ENCODE results near the gene AMY1B. TPM values are rescaled to one million over a fixed set of nuclear protein-coding genes. Genes with fewer than 3 reads are reported as not detected.
"Not testable (repeated sequence)": the region's sequence is repeated elsewhere in the genome, so short reads cannot be mapped to it uniquely, and the experiment has no call there.

Gene AMY1B
- not detected in 2 replicates for total RNA-seq

- H3K4me2 ChIP-seq (ENCODE audit: insufficient read depth, low read length); DNase-seq (ENCODE audit: insufficient read length, low spot score, missing footprints); H3K79me2 ChIP-seq (ENCODE audit: insufficient read depth, low read length); H3K4me1 ChIP-seq (ENCODE audit: insufficient read depth, low read length); H4K20me1 ChIP-seq (ENCODE audit: insufficient read depth, low read length); H3K4me3 ChIP-seq (ENCODE audit: insufficient read depth, low read length); H3K27me3 ChIP-seq (ENCODE audit: insufficient read depth, low read length); H3K27ac ChIP-seq (ENCODE audit: low read depth, low read length); H3K9me3 ChIP-seq (ENCODE audit: low read depth, low read length); H2AFZ ChIP-seq (ENCODE audit: low read length); H3K36me3 ChIP-seq (ENCODE audit: insufficient read depth, low read length): not testable (repeated sequence)
Measured at GRCh38 chr1:103696110-103696509, at the start of gene AMY1B. TSS of gene AMY1B (minus strand) at chr1:103696210. CDS start at chr1:103695639, 571 bp downstream.

GRCh38 chr1:103745040-103745439 lies 49.0 kb upstream of the AMY1B start:
- H3K4me3 ChIP-seq (ENCODE audit: insufficient read depth, low read length); DNase-seq (ENCODE audit: insufficient read length, low spot score, missing footprints); H3K79me2 ChIP-seq (ENCODE audit: insufficient read depth, low read length); H4K20me1 ChIP-seq (ENCODE audit: insufficient read depth, low read length); H3K27ac ChIP-seq (ENCODE audit: low read depth, low read length); H2AFZ ChIP-seq (ENCODE audit: low read length); H3K4me2 ChIP-seq (ENCODE audit: insufficient read depth, low read length); H3K9me3 ChIP-seq (ENCODE audit: low read depth, low read length); H3K4me1 ChIP-seq (ENCODE audit: insufficient read depth, low read length); H3K36me3 ChIP-seq (ENCODE audit: insufficient read depth, low read length); H3K27me3 ChIP-seq (ENCODE audit: insufficient read depth, low read length): not testable (repeated sequence)

DNA sequence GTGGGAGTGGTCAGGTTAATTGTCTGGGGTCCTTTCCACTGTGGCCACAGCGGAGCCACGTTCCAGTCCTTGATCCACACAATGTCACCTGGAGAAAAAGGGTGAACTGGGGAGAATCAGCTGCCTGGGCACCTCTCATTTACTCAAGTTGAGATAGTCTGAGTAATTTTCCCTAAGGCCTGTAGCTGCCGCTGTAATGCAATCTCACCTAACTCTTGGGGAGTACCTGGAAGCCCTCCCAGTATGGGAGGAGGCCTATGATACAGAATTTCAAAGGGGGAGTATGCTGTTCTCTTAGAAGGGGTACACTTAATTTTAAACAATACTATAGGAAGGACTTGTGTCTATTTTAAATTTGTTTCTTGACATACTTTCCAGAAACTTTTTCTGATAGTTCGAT lies 48.4 kb upstream of the AMY1B start:
- H3K79me2 ChIP-seq (ENCODE audit: insufficient read depth, low read length); H3K27ac ChIP-seq (ENCODE audit: low read depth, low read length); DNase-seq (ENCODE audit: insufficient read length, low spot score, missing footprints); H3K27me3 ChIP-seq (ENCODE audit: insufficient read depth, low read length); H3K4me3 ChIP-seq (ENCODE audit: insufficient read depth, low read length); H3K36me3 ChIP-seq (ENCODE audit: insufficient read depth, low read length); H3K9me3 ChIP-seq (ENCODE audit: low read depth, low read length); H2AFZ ChIP-seq (ENCODE audit: low read length); H3K4me2 ChIP-seq (ENCODE audit: insufficient read depth, low read length); H3K4me1 ChIP-seq (ENCODE audit: insufficient read depth, low read length); H4K20me1 ChIP-seq (ENCODE audit: insufficient read depth, low read length): not testable (repeated sequence)

GRCh38 chr1:103738031-103738430 lies 42.0 kb upstream of the AMY1B start:
- H2AFZ ChIP-seq (ENCODE audit: low read length); H3K9me3 ChIP-seq (ENCODE audit: low read depth, low read length); H3K27ac ChIP-seq (ENCODE audit: low read depth, low read length); H3K36me3 ChIP-seq (ENCODE audit: insufficient read depth, low read length); H3K79me2 ChIP-seq (ENCODE audit: insufficient read depth, low read length); H3K4me2 ChIP-seq (ENCODE audit: insufficient read depth, low read length); DNase-seq (ENCODE audit: insufficient read length, low spot score, missing footprints); H3K27me3 ChIP-seq (ENCODE audit: insufficient read depth, low read length); H3K4me1 ChIP-seq (ENCODE audit: insufficient read depth, low read length); H3K4me3 ChIP-seq (ENCODE audit: insufficient read depth, low read length); H4K20me1 ChIP-seq (ENCODE audit: insufficient read depth, low read length): not testable (repeated sequence)

- not testable (repeated sequence) for H3K4me2 ChIP-seq (ENCODE audit: insufficient read depth, low read length); H3K4me3 ChIP-seq (ENCODE audit: insufficient read depth, low read length); H2AFZ ChIP-seq (ENCODE audit: low read length); DNase-seq (ENCODE audit: insufficient read length, low spot score, missing footprints); H3K36me3 ChIP-seq (ENCODE audit: insufficient read depth, low read length); H3K27ac ChIP-seq (ENCODE audit: low read depth, low read length); H3K79me2 ChIP-seq (ENCODE audit: insufficient read depth, low read length); H3K4me1 ChIP-seq (ENCODE audit: insufficient read depth, low read length); H3K9me3 ChIP-seq (ENCODE audit: low read depth, low read length); H4K20me1 ChIP-seq (ENCODE audit: insufficient read depth, low read length); H3K27me3 ChIP-seq (ENCODE audit: insufficient read depth, low read length)
Measured at GRCh38 chr1:103735334-103735733, 39.3 kb upstream of the AMY1B start.

- H3K4me3 ChIP-seq (ENCODE audit: insufficient read depth, low read length); DNase-seq (ENCODE audit: insufficient read length, low spot score, missing footprints); H3K9me3 ChIP-seq (ENCODE audit: low read depth, low read length); H3K79me2 ChIP-seq (ENCODE audit: insufficient read depth, low read length); H3K4me2 ChIP-seq (ENCODE audit: insufficient read depth, low read length); H2AFZ ChIP-seq (ENCODE audit: low read length); H3K27me3 ChIP-seq (ENCODE audit: insufficient read depth, low read length); H3K27ac ChIP-seq (ENCODE audit: low read depth, low read length); H3K4me1 ChIP-seq (ENCODE audit: insufficient read depth, low read length); H4K20me1 ChIP-seq (ENCODE audit: insufficient read depth, low read length); H3K36me3 ChIP-seq (ENCODE audit: insufficient read depth, low read length): not testable (repeated sequence)
Measured at GRCh38 chr1:103721473-103721872, 25.5 kb upstream of the AMY1B start.

GRCh38 chr1:103717404-103717803 lies 21.4 kb upstream of the AMY1B start:
- not testable (repeated sequence) for H3K9me3 ChIP-seq (ENCODE audit: low read depth, low read length); H3K4me1 ChIP-seq (ENCODE audit: insufficient read depth, low read length); H3K27me3 ChIP-seq (ENCODE audit: insufficient read depth, low read length); H2AFZ ChIP-seq (ENCODE audit: low read length); H3K36me3 ChIP-seq (ENCODE audit: insufficient read depth, low read length); H3K79me2 ChIP-seq (ENCODE audit: insufficient read depth, low read length); H3K27ac ChIP-seq (ENCODE audit: low read depth, low read length); H3K4me3 ChIP-seq (ENCODE audit: insufficient read depth, low read length); H4K20me1 ChIP-seq (ENCODE audit: insufficient read depth, low read length); DNase-seq (ENCODE audit: insufficient read length, low spot score, missing footprints); H3K4me2 ChIP-seq (ENCODE audit: insufficient read depth, low read length)

DNA sequence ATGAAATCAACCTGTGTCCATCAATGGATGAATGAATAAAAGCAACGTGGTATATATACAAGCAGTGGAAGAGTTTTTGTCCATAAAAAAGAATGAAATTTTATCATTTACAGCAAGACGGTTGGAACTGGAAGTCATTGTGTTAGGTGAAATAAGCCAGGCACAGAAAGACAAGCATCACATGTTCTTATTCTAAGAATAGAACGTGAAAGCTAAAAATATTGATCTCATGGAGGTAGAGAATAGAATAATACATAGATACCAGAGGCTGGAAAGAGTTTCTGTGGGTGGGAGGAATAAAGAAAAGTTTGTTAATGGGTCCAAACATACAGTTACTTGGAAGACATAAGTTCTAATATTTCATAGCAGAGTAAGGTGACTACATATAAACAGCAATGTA lies 14.4 kb upstream of the AMY1B start:
- not testable (repeated sequence) for H3K9me3 ChIP-seq (ENCODE audit: low read depth, low read length); H3K4me2 ChIP-seq (ENCODE audit: insufficient read depth, low read length); H3K27ac ChIP-seq (ENCODE audit: low read depth, low read length); H3K4me3 ChIP-seq (ENCODE audit: insufficient read depth, low read length); H3K79me2 ChIP-seq (ENCODE audit: insufficient read depth, low read length); H3K36me3 ChIP-seq (ENCODE audit: insufficient read depth, low read length); H2AFZ ChIP-seq (ENCODE audit: low read length); H3K4me1 ChIP-seq (ENCODE audit: insufficient read depth, low read length); DNase-seq (ENCODE audit: insufficient read length, low spot score, missing footprints); H3K27me3 ChIP-seq (ENCODE audit: insufficient read depth, low read length); H4K20me1 ChIP-seq (ENCODE audit: insufficient read depth, low read length)

- DNase-seq (ENCODE audit: insufficient read length, low spot score, missing footprints); H3K4me3 ChIP-seq (ENCODE audit: insufficient read depth, low read length); H3K36me3 ChIP-seq (ENCODE audit: insufficient read depth, low read length); H3K4me2 ChIP-seq (ENCODE audit: insufficient read depth, low read length); H3K27me3 ChIP-seq (ENCODE audit: insufficient read depth, low read length); H2AFZ ChIP-seq (ENCODE audit: low read length); H3K27ac ChIP-seq (ENCODE audit: low read depth, low read length); H4K20me1 ChIP-seq (ENCODE audit: insufficient read depth, low read length); H3K4me1 ChIP-seq (ENCODE audit: insufficient read depth, low read length); H3K9me3 ChIP-seq (ENCODE audit: low read depth, low read length); H3K79me2 ChIP-seq (ENCODE audit: insufficient read depth, low read length): not testable (repeated sequence)
Measured at GRCh38 chr1:103707670-103708069, 11.7 kb upstream of the AMY1B start.

Measured in osteoblast (primary cell).